ENCODE measurements around the gene ATP6V1G1. TPM values are rescaled to one million over a fixed set of nuclear protein-coding genes. Genes with fewer than 3 reads are reported as not detected.
A peak's percentile ranks its signal among the peaks of the same experiment; 100 is the strongest.
"Not testable (repeated sequence)": the region's sequence is repeated elsewhere in the genome, so short reads cannot be mapped to it uniquely, and the experiment has no call there.

Gene ATP6V1G1
- total RNA-seq, 8 experiments from 2014 or later: 122 to 253 (median 198) TPM

DNA sequence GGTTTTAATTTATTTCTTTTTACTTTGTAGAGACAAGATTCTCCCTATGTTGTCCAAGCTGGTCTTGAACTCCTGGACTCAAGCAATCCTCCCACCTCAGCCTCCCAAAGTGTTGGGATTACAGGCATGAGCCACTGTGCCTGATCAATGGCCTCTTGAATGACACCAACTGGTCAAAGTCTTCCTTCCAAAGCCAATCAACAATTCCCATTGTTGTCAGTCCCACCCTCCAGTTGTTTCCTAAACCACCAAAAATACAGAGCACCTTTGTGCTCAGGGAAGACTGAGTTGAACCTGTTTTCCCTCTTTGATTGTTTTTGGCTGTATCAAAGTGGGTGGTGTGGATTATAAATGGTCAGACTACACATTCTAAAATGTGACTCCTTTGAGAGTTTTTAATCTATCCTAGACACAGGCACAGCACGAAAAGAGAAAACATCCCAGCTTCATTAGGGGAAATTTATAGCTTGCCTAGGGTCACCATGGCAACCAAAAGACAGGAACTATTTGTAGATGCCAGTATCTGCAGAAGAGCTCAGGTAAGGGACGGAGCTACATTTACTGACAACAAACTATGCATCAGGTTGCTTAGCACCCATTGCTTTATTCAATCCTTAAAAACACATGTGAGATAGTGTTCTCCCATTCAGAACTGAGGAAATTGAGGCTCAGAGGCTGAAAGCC, 27.6 kb upstream of the ATP6V1G1 start:
- H3K4me1 ChIP-seq (replicated peaks in 1 of 2): peaks cover 7 to 18% of the 10 kb centered on the region in 2 donors
- H3K27ac ChIP-seq: no peak overlapping the region
- in situ Hi-C loops (cut with MboI; ENCODE audit: low pct_unique_long_range_greater_than_20kb in 2 of 9, low sequenced_read_pairs in 9 of 9, unreplicated experiment in 9 of 9): no loop called here
- 0 to 69% (median 20%) methylated on average over 1 to 2 of the region's 2 CpGs; no CpG with 5 or more reads in 3 of the 10 experiments for WGBS, 10 experiments
- no peak overlapping the region for H3K4me3 ChIP-seq
- peak in 5 of 8 experiments; percentile 36 to 76 (median 63) for ATAC-seq (replicated peaks in 6 of 8)

DNA sequence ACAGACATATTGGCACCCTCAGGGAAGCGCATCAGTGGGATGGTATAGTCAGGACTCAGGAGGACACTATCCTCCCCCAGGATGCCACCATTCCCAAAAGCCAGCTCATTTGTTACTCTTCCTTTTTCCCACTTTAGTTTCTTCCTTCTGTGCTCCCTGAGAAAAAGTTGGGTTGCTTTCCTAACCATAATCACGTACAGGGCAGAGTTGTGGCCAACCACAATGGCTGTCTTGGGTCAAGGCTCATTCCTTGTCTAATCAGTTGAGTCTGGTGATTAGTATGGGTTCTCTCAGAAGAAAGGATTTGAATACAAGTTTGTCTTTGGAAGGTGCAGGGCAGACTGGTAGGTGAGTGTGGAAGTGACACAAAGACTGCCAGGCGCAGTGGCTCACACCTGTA, 26.6 kb upstream of the ATP6V1G1 start:
- in situ Hi-C loops (cut with MboI; ENCODE audit: low pct_unique_long_range_greater_than_20kb in 2 of 9, low sequenced_read_pairs in 9 of 9, unreplicated experiment in 9 of 9): no loop called here
- Histone ChIP-seq H3K27ac (no peak overlapping the region), H3K4me3 (no peak overlapping the region), H3K4me1 (replicated peaks in 1 of 2) (peaks cover 7 to 18% of the 10 kb centered on the region in 2 donors)
- no peak for ATAC-seq (replicated peaks in 6 of 8)
- 20 to 100% (median 60%) methylated on average over 1 to 2 of the region's 3 CpGs; no CpG with 5 or more reads in 3 of the 10 experiments for WGBS, 10 experiments

DNA sequence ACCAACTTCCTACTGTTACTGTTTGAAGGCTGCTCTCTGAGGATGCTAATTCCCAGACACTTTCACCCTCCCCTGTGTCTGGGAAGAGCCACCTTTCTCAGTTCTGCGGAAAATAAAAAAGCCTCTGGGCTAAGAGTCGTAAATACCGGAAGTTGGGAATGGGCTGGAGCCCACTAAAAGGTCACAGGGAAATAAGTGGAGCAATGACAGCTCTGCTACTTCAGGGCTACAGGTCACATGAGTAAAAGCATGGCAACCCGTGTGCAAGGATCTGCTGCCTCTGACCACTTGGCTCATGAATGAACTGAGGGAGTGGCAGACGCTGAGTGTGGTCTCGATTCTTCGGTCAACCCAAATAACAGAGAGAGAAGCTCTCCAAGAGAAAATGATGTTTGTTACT, 25.8 kb upstream of the ATP6V1G1 start:
- ATAC-seq (replicated peaks in 6 of 8): no peak
- in situ Hi-C loops (cut with MboI; ENCODE audit: low pct_unique_long_range_greater_than_20kb in 2 of 9, low sequenced_read_pairs in 9 of 9, unreplicated experiment in 9 of 9): no loop called here
- WGBS, 10 experiments: 13 to 92% (median 67%) methylated on average over 1 to 7 of the region's 7 CpGs; no CpG with 5 or more reads in 4 of the 10 experiments

DNA sequence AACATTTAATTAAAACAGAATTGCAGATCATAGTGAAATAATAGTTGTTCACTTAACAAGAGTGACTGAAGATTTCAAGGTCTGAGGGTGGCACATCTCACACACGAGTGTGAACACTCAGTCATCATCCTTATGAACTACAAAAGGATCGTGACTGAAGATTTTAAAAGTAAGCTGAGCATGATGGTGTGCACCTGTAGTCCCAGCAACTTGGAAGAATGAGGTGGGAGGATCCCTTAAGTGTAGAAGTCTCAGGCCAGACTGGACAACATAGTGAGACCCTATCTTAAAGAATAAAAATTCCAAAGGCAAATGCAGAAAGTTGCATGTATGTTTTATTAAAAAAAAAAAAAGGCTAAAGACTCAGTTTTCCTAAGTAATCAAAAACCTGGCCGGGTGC, 22.4 kb upstream of the ATP6V1G1 start:
- ATAC-seq (replicated peaks in 6 of 8): no peak
- 14 to 100% (median 67%) methylated on average over 1 to 3 of the region's 3 CpGs; no CpG with 5 or more reads in 1 of the 10 experiments for WGBS, 10 experiments
- H3K4me1 ChIP-seq (replicated peaks in 1 of 2): peaks cover 0 to 2% of the 10 kb centered on the region in 2 donors
- in situ Hi-C loops (cut with MboI; ENCODE audit: low pct_unique_long_range_greater_than_20kb in 2 of 9, low sequenced_read_pairs in 9 of 9, unreplicated experiment in 9 of 9): no loop called here
- no peak overlapping the region for H3K27ac ChIP-seq
- H3K4me3 ChIP-seq: no peak overlapping the region

More for the DNA sequence above, 25.8 kb upstream of the ATP6V1G1 start:
- H3K4me3 ChIP-seq: no peak overlapping the region
- peaks cover 7 to 18% of the 10 kb centered on the region in 2 donors for H3K4me1 ChIP-seq (replicated peaks in 1 of 2)
- H3K27ac ChIP-seq: no peak overlapping the region

DNA sequence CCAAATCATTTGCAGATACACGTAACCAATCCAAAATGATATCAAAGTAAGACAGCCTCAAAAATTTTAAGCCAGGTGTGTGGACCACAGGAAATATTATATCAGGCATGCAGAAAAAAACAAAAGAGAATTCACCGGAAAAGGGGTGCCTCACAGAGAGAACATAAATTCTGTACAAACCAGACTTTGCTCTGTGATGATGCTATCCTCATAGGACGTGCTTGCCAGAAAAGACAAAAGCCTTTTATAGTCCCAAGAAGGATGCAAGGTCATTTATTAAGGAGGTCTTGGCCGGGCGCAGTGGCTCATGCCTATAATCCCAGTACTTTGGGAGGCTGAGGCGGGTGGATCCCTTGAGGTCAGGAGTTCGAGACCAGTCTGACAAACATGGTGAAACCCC, 16.8 kb upstream of the ATP6V1G1 start:
- no peak overlapping the region for H3K27ac ChIP-seq
- no peak for ATAC-seq (replicated peaks in 6 of 8)
- H3K4me1 ChIP-seq (replicated peaks in 1 of 2): no peaks in the 10 kb centered on the region
- H3K4me3 ChIP-seq: no peak overlapping the region
- 69 to 91% (median 81%) methylated on average over 2 to 7 of the region's 7 CpGs; no CpG with 5 or more reads in 1 of the 10 experiments for WGBS, 10 experiments
- in situ Hi-C loops (cut with MboI; ENCODE audit: low pct_unique_long_range_greater_than_20kb in 2 of 9, low sequenced_read_pairs in 9 of 9, unreplicated experiment in 9 of 9): no loop called here

DNA sequence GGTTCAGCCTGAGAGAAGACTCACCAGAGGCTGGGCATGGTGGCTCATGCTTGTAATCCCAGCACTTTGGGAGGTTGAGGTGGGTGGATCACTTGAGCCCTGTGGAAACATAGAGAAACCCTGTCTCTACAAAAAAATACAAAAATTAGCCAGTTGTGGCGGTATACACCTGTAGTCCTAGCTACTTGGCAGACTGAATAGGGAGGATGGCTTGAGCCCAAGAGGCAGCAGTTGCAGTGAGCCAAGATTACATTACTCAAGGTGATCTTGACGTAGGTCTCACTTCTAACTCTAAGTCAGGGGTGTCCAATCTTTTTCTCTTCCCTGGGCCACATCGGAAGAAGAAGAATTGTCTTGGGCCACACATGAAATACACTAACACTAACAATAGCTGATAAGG, 16.2 kb upstream of the ATP6V1G1 start:
- Histone ChIP-seq H3K27ac (no peak overlapping the region), H3K4me1 (replicated peaks in 1 of 2) (no peaks in the 10 kb centered on the region), H3K4me3 (no peak overlapping the region)
- 40 to 100% (median 80%) methylated on average over 1 to 3 of the region's 3 CpGs; no CpG with 5 or more reads in 3 of the 10 experiments for WGBS, 10 experiments
- no peak for ATAC-seq (replicated peaks in 6 of 8)
- in situ Hi-C loops (cut with MboI; ENCODE audit: low pct_unique_long_range_greater_than_20kb in 2 of 9, low sequenced_read_pairs in 9 of 9, unreplicated experiment in 9 of 9): no loop called here

DNA sequence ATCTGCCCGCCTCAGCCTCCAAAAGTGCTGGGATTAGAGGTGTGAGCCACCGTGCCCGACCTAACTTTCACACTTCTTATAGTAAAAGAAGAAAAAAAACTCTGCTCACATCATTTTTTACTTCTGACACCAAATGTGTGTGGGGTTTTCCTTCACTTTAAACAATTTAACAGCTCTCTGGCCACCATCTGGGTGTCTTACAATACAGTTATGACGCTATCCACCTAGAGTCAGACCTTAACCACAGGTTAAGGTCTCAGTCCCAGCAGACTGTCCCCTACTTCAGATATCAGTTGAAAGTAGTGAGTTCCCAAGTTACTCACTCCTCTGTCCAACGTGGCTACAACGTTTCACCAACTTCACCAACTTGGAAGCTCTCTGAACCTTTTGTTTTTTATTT, 15.4 kb upstream of the ATP6V1G1 start:
- WGBS, 10 experiments: 0 to 100% (median 60%) methylated on average over 1 to 4 of the region's 6 CpGs; no CpG with 5 or more reads in 1 of the 10 experiments

DNA sequence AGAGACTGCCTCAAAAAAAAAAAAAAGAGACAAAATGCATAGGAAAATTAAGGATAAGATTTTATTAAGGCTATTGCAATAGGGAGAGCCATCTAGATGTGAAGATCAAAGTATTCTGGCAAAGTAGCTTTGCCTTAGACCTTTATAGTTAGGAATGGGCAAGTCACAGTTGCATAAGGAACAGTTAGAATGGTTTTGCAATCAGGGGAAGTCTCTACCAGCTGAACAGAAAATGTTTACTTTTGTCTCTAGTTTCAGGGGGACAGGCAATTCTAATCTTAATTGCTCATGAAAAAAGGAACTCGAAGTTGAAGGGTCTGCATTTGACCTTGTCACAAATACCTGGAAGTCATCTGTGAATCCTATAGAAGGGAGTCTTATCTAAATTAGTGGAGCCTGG, 13.1 kb upstream of the ATP6V1G1 start:
- H3K4me1 ChIP-seq (replicated peaks in 1 of 2): no peaks in the 10 kb centered on the region
- ATAC-seq (replicated peaks in 6 of 8): no peak
- H3K27ac ChIP-seq: no peak overlapping the region
- H3K4me3 ChIP-seq: no peak overlapping the region
- in situ Hi-C loops (cut with MboI; ENCODE audit: low pct_unique_long_range_greater_than_20kb in 2 of 9, low sequenced_read_pairs in 9 of 9, unreplicated experiment in 9 of 9): no loop called here
- WGBS, 10 experiments: 0 to 100% (median 16%) methylated on average over 1 of the region's 1 CpG; no CpG with 5 or more reads in 2 of the 10 experiments

More for the DNA sequence above, 15.4 kb upstream of the ATP6V1G1 start:
- Histone ChIP-seq H3K4me1 (replicated peaks in 1 of 2) (no peaks in the 10 kb centered on the region), H3K27ac (no peak overlapping the region), H3K4me3 (no peak overlapping the region)
- in situ Hi-C loops (cut with MboI; ENCODE audit: low pct_unique_long_range_greater_than_20kb in 2 of 9, low sequenced_read_pairs in 9 of 9, unreplicated experiment in 9 of 9): no loop called here
- ATAC-seq (replicated peaks in 6 of 8): no peak

DNA sequence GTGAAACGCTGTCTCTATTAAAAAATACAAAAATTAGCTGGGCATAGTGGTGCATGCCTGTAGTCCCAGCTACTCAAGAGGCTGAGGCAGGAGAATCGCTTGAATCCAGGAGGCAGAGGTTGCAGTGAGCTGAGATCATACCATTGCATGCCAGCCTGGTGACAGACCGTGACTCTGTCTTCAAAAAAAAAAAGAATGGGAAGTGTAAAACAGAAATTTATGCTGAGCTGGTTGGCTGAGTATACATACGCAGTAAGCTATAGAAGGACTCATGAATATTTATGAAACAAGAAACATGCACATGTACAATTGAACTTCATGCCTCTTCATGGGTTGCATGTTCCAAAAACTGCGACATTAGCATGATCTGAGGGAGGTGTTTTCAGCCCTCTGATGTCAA, 10.8 kb upstream of the ATP6V1G1 start:
- H3K4me1 ChIP-seq (replicated peaks in 1 of 2); in situ Hi-C loops (cut with MboI; ENCODE audit: low pct_unique_long_range_greater_than_20kb in 2 of 9, low sequenced_read_pairs in 9 of 9, unreplicated experiment in 9 of 9); H3K4me3 ChIP-seq; H3K27ac ChIP-seq: not testable (repeated sequence)
- WGBS, 10 experiments: 13 to 91% (median 68%) methylated on average over 1 to 4 of the region's 5 CpGs; no CpG with 5 or more reads in 1 of the 10 experiments
- ATAC-seq (replicated peaks in 6 of 8): peak in 3 of 8 experiments; percentile 42 to 75 (median 66)

DNA sequence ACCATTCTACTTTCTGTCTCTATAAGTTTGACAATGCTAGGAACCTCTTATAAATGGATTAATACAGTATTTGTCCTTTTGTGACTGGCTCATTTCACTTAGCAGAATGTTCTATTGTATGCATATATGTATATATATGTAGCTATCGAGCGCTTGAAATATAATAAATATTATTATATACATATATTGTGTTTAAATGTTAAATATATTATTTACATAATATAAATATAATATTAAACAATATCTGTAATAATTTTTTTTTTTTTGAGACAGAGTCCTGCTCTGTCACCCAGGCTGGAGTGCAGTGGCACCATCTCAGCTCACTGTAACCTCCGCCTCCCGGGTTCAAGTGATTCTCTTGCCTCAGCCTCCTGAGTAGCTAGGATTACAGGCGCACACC, 9.4 kb upstream of the ATP6V1G1 start:
- H3K27ac ChIP-seq; ATAC-seq (replicated peaks in 6 of 8); H3K4me3 ChIP-seq; H3K4me1 ChIP-seq (replicated peaks in 1 of 2); in situ Hi-C loops (cut with MboI; ENCODE audit: low pct_unique_long_range_greater_than_20kb in 2 of 9, low sequenced_read_pairs in 9 of 9, unreplicated experiment in 9 of 9): not testable (repeated sequence)
- WGBS, 10 experiments: 40 to 100% (median 75%) methylated on average over 1 to 5 of the region's 5 CpGs; no CpG with 5 or more reads in 1 of the 10 experiments

DNA sequence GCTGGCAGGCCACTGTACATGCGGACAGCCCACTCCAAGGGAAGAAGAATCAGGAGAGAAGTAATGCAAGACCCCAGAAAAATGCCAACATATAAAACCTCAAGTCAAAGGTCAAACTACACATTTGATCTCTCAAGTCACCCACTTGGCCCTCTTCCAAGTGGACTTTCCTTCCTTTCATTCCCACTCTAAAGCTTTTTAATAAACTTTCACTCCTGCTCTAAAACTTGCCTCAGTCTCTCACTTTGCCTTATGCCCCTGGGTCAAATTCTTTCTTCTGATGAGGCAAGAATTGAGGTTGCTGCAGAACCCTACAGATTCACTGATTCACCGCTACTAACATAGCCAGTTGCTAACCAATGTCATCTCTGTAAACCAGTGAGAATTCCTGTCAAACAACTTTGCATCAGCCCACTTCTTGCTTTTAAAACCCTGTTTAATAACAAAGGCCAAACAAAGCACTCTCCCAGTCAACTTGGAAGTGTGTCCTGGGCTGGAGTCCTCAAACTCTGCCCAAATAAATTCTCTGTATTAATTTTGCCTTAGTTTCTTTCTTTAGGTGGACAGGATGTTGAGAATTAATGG, 6.9 kb upstream of the ATP6V1G1 start:
- 86 to 100% (median 100%) methylated on average over 1 to 2 of the region's 2 CpGs; no CpG with 5 or more reads in 1 of the 10 experiments for WGBS, 10 experiments
- no peak overlapping the region for H3K4me3 ChIP-seq
- H3K4me1 ChIP-seq (replicated peaks in 1 of 2): peaks cover 0 to 10% of the 10 kb centered on the region in 2 donors
- H3K27ac ChIP-seq: no peak overlapping the region
- no peak for ATAC-seq (replicated peaks in 6 of 8)
- in situ Hi-C loops (cut with MboI; ENCODE audit: low pct_unique_long_range_greater_than_20kb in 2 of 9, low sequenced_read_pairs in 9 of 9, unreplicated experiment in 9 of 9): no loop called here

DNA sequence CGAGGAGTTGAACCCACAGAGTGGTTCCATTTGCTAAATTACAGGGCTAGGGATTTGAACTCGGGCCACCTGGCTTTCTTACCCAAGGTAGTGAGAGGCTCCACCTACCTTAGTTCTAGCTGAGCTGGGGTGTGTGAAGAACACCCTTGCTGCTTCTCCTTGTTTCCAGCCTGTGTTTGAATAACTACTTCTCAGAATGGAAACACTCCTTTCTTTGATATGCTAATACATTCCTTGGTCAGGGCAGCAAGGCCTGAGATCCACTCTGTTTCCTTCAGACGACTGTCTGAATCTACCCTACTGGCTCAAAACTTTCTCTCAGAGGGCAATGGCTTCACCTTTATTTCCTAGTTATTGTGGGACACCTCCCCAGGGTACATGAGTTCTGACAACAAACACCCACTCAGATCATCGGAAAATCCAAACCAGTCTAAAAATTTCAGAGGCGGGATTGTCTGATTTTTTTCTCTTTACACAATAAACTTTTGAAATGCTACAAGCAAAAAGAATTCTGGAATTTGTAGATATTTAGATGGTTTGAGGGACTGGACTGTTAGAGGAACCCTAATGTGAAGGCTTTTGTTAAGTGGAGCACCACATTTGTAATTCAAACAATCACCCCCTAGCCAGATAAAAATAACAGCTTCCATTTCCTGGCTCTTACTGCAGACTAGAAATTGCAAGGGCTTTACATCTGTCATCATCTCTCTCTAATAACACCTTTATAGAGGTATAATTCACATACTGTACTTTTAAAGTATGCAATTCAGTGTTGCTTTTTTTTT, 4.0 kb upstream of the ATP6V1G1 start:
- no peak overlapping the region for H3K4me3 ChIP-seq
- in situ Hi-C loops (cut with MboI; ENCODE audit: low pct_unique_long_range_greater_than_20kb in 2 of 9, low sequenced_read_pairs in 9 of 9, unreplicated experiment in 9 of 9): no loop called here
- H3K4me1 ChIP-seq (replicated peaks in 1 of 2): peaks cover 3 to 17% of the 10 kb centered on the region in 2 donors
- peak overlapping the region; percentile 50 to 51 for H3K27ac ChIP-seq
- peak in 3 of 8 experiments; percentile 6 to 22 (median 20) for ATAC-seq (replicated peaks in 6 of 8)
- WGBS, 10 experiments: 31 to 100% (median 50%) methylated on average over 1 to 5 of the region's 5 CpGs; no CpG with 5 or more reads in 2 of the 10 experiments

DNA sequence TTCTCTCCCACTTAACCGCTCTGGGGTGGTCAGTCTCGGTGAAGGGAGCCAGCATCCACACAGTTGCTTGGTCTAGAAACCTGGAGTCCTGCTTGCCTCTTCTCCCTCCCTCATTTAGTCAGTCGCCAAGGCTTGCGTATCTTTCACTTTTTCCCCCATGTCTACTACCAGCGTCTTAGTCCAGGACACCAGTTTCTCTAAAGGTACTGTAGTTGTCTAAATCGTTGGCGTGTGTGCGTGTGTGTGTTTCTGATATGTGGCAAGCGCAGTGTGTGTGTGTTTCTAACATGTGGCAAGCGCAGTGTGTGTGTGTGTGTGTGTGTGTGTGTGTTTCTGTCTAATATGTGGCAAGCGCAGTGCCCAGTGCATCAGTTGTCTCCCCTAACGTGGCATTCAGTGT, 641 bp downstream of the ATP6V1G1 start:
- peak overlapping the region; percentile 74 to 99 (median 86) for H3K4me3 ChIP-seq
- peak overlapping the region; percentile 84 to 95 for H3K27ac ChIP-seq
- peaks cover 13 to 23% of the 10 kb centered on the region in 2 donors for H3K4me1 ChIP-seq (replicated peaks in 1 of 2)
- WGBS, 10 experiments: 0 to 7% (median 0%) methylated on average over 1 to 9 of the region's 12 CpGs; no CpG with 5 or more reads in 4 of the 10 experiments
- no peak for ATAC-seq (replicated peaks in 6 of 8)
- in situ Hi-C loops (cut with MboI; ENCODE audit: low pct_unique_long_range_greater_than_20kb in 2 of 9, low sequenced_read_pairs in 9 of 9, unreplicated experiment in 9 of 9): no loop called here

All from motor neuron (in vitro differentiated cells).